ENCODE measurements around the gene SH2D3A. TPM values are rescaled to one million over a fixed set of nuclear protein-coding genes. Genes with fewer than 3 reads are reported as not detected.
A peak's percentile ranks its signal among the peaks of the same experiment; 100 is the strongest.

Gene SH2D3A
- total and polyA plus RNA-seq, 2 experiments from 2014 or later = 20.7 to 38.4 TPM

DNA sequence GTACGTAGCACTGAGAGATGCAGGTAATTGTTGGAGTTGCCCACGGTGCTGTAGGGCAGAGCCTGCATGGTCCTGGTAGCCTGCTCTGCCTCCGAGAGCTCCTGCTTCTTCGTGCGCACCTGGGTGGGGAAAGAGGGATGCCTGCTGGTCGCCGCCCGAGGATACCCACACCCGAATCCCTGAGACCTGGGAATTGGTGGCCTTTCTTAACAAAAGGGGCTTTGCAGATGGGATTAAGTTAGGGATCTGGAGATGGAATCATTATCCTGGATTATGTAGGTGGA, 56.2 kb downstream of the SH2D3A start:
- ATAC-seq = no peak
- no peak overlapping the region for H3K27ac Mint-ChIP-seq
- H3K36me3 Mint-ChIP-seq (ENCODE audit: low read depth) = peaks cover 35% of the 10 kb centered on the region
- H3K9me2 ChIP-seq (ENCODE audit: insufficient read depth) = no peaks in the 10 kb centered on the region
- peaks cover 21% of the 10 kb centered on the region for H3K27me3 ChIP-seq (ENCODE audit: insufficient read depth)
- H3K27ac ChIP-seq (ENCODE audit: low read depth) = no peak overlapping the region
- TF ChIP-seq EZH2phosphoT487 (IDR thresholded peaks at IDR 0.05; ENCODE audit: unreplicated experiment) = no peak
- 0 out of 2 replicates have a peak, but pooled peaks cover 2% of the 10 kb centered on the region for H3K4me1 ChIP-seq (ENCODE audit: insufficient read depth)
- H2AFZ ChIP-seq = peak overlapping the region; percentile 90; the same call in 1 of the 2 replicates
- no peaks in the 10 kb centered on the region for H3F3A ChIP-seq (replicated peaks; ENCODE audit: low read depth)
- H3K36me3 ChIP-seq (ENCODE audit: insufficient read depth) = no peaks in the 10 kb centered on the region
- H3K9me3 Mint-ChIP-seq = peaks cover 85% of the 10 kb centered on the region
- peak overlapping the region; percentile 76 for H3K4me2 ChIP-seq
- H3K27me3 Mint-ChIP-seq (ENCODE audit: insufficient read depth, low read depth, poor library complexity) = peaks cover 12% of the 10 kb centered on the region
- no peaks in the 10 kb centered on the region for H4K20me1 ChIP-seq (replicated peaks; ENCODE audit: insufficient read depth)
- peak overlapping the region; percentile 52 for H3K4me3 ChIP-seq
- H3K4me1 Mint-ChIP-seq = no peaks in the 10 kb centered on the region
- DNase-seq (ENCODE audit: low spot score) = no peak
- no peak overlapping the region for H3K4me3 Mint-ChIP-seq
- H3K79me2 ChIP-seq (replicated peaks; ENCODE audit: insufficient read depth) = no peaks in the 10 kb centered on the region

DNA sequence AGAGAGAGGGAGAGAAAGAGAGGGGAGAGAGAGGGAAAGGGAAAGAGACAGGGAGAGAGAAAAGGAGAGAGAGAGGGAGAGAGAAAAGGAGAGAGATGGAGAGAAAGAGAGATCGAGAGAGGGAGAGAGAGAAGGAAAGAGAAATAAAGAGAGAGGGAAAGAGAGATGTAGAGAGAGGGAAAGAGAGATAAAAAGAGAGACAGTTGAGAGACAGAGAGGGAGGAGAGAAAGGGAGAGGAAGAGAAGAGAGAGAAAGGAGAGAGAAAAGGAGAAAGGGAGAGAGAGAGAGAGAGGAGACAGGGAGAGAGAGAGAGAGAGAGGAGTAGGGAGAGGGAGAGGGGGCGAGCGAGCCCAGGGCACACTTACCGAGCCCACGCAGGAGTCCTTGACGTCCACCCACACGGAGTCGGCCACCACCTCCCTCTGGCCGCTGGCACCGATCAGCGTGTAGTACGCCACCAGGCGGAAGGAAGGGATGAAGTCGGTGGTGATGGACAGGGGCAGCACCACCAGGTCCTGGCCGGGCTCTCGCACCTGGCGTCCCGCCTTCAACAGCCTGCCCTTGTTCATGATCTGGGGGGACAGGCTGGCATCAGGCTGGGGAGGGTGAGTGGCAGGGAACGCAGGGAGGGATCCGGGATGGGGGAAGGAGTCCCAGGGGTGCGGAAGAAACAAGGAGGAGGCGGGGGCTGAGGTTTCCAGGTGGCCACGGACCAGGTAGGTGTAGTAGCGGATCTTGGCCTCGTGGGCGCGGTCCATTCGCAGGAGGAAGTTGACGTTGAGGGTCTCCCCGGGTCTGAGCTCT, 56.8 kb downstream of the SH2D3A start:
- Histone ChIP-seq H4K20me1 (replicated peaks; ENCODE audit: insufficient read depth) (no peaks in the 10 kb centered on the region), H3K36me3 (ENCODE audit: insufficient read depth) (no peaks in the 10 kb centered on the region), H3K79me2 (replicated peaks; ENCODE audit: insufficient read depth) (no peaks in the 10 kb centered on the region), H2AFZ (peak overlapping the region; percentile 90), H3K4me3 (peak overlapping the region; percentile 52), H3K4me2 (peak overlapping the region; percentile 76), H3K4me1 (ENCODE audit: insufficient read depth) (0 out of 2 replicates have a peak, but pooled peaks cover 2% of the 10 kb centered on the region), H3K27me3 (ENCODE audit: insufficient read depth) (peaks cover 21% of the 10 kb centered on the region), H3F3A (replicated peaks; ENCODE audit: low read depth) (no peaks in the 10 kb centered on the region), H3K9me2 (ENCODE audit: insufficient read depth) (no peaks in the 10 kb centered on the region), H3K27ac (ENCODE audit: low read depth) (no peak overlapping the region)
- DNase-seq (ENCODE audit: low spot score) (peak; percentile 72), ATAC-seq (peak; percentile 85)
- Mint-ChIP-seq H3K27ac (no peak overlapping the region), H3K4me1 (no peaks in the 10 kb centered on the region), H3K27me3 (ENCODE audit: insufficient read depth, low read depth, poor library complexity) (peaks cover 12% of the 10 kb centered on the region), H3K36me3 (ENCODE audit: low read depth) (peaks cover 36% of the 10 kb centered on the region), H3K9me3 (peaks cover 85% of the 10 kb centered on the region), H3K4me3 (no peak overlapping the region)
- TF ChIP-seq, protein P1, sequence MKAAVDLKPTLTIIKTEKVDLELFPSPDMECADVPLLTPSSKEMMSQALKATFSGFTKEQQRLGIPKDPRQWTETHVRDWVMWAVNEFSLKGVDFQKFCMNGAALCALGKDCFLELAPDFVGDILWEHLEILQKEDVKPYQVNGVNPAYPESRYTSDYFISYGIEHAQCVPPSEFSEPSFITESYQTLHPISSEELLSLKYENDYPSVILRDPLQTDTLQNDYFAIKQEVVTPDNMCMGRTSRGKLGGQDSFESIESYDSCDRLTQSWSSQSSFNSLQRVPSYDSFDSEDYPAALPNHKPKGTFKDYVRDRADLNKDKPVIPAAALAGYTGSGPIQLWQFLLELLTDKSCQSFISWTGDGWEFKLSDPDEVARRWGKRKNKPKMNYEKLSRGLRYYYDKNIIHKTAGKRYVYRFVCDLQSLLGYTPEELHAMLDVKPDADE (IDR thresholded peaks at IDR 0.05) = no peak
- TF ChIP-seq ZNF114 (CRISPR knock-in tag; IDR thresholded peaks at IDR 0.05) (no peak), CTCF (conservative IDR thresholded peaks at IDR 0.05; ENCODE audit: low read depth in 2 of 2) (peak; percentile 46 to 69), REST (IDR thresholded peaks at IDR 0.05; ENCODE audit: unreplicated experiment) (no peak), EZH2 (IDR thresholded peaks at IDR 0.05; ENCODE audit: low read depth, unreplicated experiment) (no peak), ZNF331 (CRISPR knock-in tag; IDR thresholded peaks at IDR 0.05; ENCODE audit: low read depth) (no peak), EZH2phosphoT487 (IDR thresholded peaks at IDR 0.05; ENCODE audit: unreplicated experiment) (no peak)

Measured in GM23338 (cell line).